ENCODE measurements around the gene DMKN. TPM values are rescaled to one million over a fixed set of nuclear protein-coding genes. Genes with fewer than 3 reads are reported as not detected.

DMKN gene
- total and polyA plus RNA-seq, 2 of the 8 experiments (the other 6 are each of a cell fraction or from before 2014, with no cell fraction given), result 290 to 330 TPM

DNA sequence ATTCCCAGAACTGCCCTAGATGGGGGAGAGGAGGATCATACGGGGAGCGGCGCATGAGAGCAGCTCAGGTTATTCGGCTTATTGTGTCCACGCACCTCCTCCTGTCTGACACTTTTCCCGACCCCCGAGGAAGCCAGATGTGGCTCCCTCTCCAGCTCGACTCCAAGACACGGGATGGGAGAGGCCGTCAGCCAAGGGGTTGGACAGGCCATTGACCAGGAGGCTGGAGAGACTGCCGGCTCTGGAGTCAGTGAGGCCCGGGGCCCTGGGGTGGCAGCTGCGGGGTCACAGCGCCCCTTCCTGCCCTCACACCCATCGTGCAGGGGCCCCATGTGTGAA, 2.9 kb downstream of the DMKN start:
- Histone ChIP-seq H3K14ac (ENCODE audit: insufficient read length) (no peak overlapping the region), H4K91ac (replicated peaks; ENCODE audit: insufficient read length, low read length) (peak overlapping the region; percentile 4), H2BK20ac (ENCODE audit: low read length) (no peak overlapping the region), H2BK15ac (ENCODE audit: low read length) (peak overlapping the region; percentile 83; the same call in 1 of the 2 replicates), H3K4me2 (ENCODE audit: insufficient read depth in 1 of 2, low read depth in 2 of 2, low read length in 2 of 2) (peak overlapping the region; percentile 84 to 86), H2BK120ac (replicated peaks; ENCODE audit: low read depth, low read length) (no peak overlapping the region), H3K18ac (ENCODE audit: extremely low read depth, low read length) (peak overlapping the region; percentile 90), H3K4me3 (ENCODE audit: extremely low read depth in 1 of 4, insufficient read depth in 2 of 4, low read depth in 3 of 4, low read length in 4 of 4) (peak overlapping the region in 3 of 4 experiments; percentile 89 to 99 (median 97); a peak in 5 of 8 replicates), H3K36me3 (ENCODE audit: control insufficient read depth in 2 of 4, insufficient read depth in 4 of 4, low read length in 3 of 4) (peaks cover 6 to 25% (median 12%) of the 10 kb centered on the region in 4 experiments; a peak in 6 of 8 replicates), H3K23me2 (ENCODE audit: low read depth, low read length) (peaks cover 14% of the 10 kb centered on the region), H3K9ac (replicated peaks in 1 of 4; ENCODE audit: extremely low read depth in 1 of 4, low read depth in 3 of 4, low read length in 3 of 4) (peak overlapping the region in 1 of 4 experiments; percentile 95; a peak in 2 of 7 replicates), H3K23ac (ENCODE audit: insufficient read length) (no peak overlapping the region), H2AK5ac (ENCODE audit: low read depth, low read length) (no peak overlapping the region), H3K27me3 (replicated peaks in 1 of 4; ENCODE audit: control insufficient read depth in 3 of 4, extremely low read depth in 1 of 4, insufficient read depth in 3 of 4, low read length in 3 of 4) (peaks cover 0 to 11% (median 6%) of the 10 kb centered on the region in 4 experiments; a peak in 3 of 7 replicates), H4K8ac (ENCODE audit: extremely low read depth, insufficient read depth, low read length) (no peak overlapping the region), H3K4me1 (replicated peaks in 1 of 4; ENCODE audit: control insufficient read depth in 3 of 4, insufficient read depth in 4 of 4, low read length in 3 of 4) (peaks cover 0 to 25% (median 21%) of the 10 kb centered on the region in 4 experiments; a peak in 6 of 7 replicates), H2BK5ac (ENCODE audit: low read depth, low read length) (peak overlapping the region; percentile 94; the same call in 1 of the 2 replicates), H3K56ac (replicated peaks; ENCODE audit: insufficient read length, low read depth, low read length) (no peak overlapping the region), H3K79me2 (ENCODE audit: control insufficient read depth in 1 of 2, insufficient read depth in 2 of 2, low read length in 2 of 2) (peaks cover 0 to 34% of the 10 kb centered on the region in 2 experiments; a peak in 2 of 4 replicates), H2AFZ (ENCODE audit: low read length) (peak overlapping the region; percentile 75; the same call in 1 of the 2 replicates), H3K79me1 (ENCODE audit: low read depth, low read length) (peaks cover 2% of the 10 kb centered on the region; the same call in 1 of the 2 replicates), H4K20me1 (replicated peaks in 1 of 2; ENCODE audit: control insufficient read depth in 1 of 2, insufficient read depth in 2 of 2, low read length in 2 of 2) (peaks cover 0 to 3% of the 10 kb centered on the region in 2 experiments), H2BK12ac (ENCODE audit: low read depth, low read length) (peak overlapping the region; percentile 71; the same call in 1 of the 2 replicates), H4K5ac (ENCODE audit: insufficient read length, low read depth, low read length) (no peak overlapping the region), H3K27ac (ENCODE audit: low read depth, low read length) (no peak overlapping the region), H3K4ac (replicated peaks; ENCODE audit: insufficient read length, low read depth, low read length) (no peak overlapping the region), H3K9me3 (ENCODE audit: insufficient read depth in 2 of 2, low read depth in 1 of 2, low read length in 1 of 2) (no peaks in the 10 kb centered on the region)
- TF ChIP-seq KDM5A (IDR thresholded peaks at IDR 0.05; ENCODE audit: low read length) (no peak), CTBP2 (IDR thresholded peaks at IDR 0.05; ENCODE audit: borderline replicate concordance, insufficient read depth, insufficient read length, low read length) (peak; percentile 81), KDM4A (IDR thresholded peaks at IDR 0.05; ENCODE audit: low read depth, low read length, severe bottlenecking) (peak; percentile 31)
- POLR2A ChIA-PET (ENCODE audit: partially characterized antibody), result interaction anchor here (0.6 to 7.4 kb wide), 52 partner anchors 9 to 1629 kb away, joined by 3 to 110 read pairs (median 4); partner anchors contain the start of genes COX6B1, GAPDHS, HAUS5 and SBSN
- DNase-seq (ENCODE audit: low read depth in 1 of 2, low spot score in 2 of 2), result no peak
- CTCF ChIA-PET (ENCODE audit: partially characterized antibody), result interaction anchor here (0.6 to 3.7 kb wide), 28 partner anchors 10 to 179 kb away, joined by 3 to 28 read pairs (median 4); partner anchors contain the start of gene PMIS2
- 34% methylated on average over 13 of the region's 15 CpGs; no CpG with 5 or more reads in 1 of the 2 experiments for WGBS, 2 experiments (ENCODE audit: extremely low coverage in 1 of 2, insufficient coverage in 1 of 2, insufficient read length in 1 of 2, insufficient replicate concordance in 2 of 2, low coverage in 1 of 2, low lambda C conversion rate in 2 of 2, missing lambda C conversion rate in 1 of 2)
- no peak for FAIRE-seq

All from H1 (cell line).